ENCODE measurements around the gene PFDN4.

Gene PFDN4

GRCh38 chr20:54200487-54201267 lies 7.2 kb upstream of the PFDN4 start:
- DNase-seq (ENCODE audit: low read depth, low spot score), result no peak

- no peak for DNase-seq (ENCODE audit: low read depth, low spot score)
These were observed 6.5 kb upstream of the PFDN4 start for GRCh38 chr20:54201268-54201846.

- no peak for DNase-seq (ENCODE audit: low read depth, low spot score)
These were observed 4.6 kb upstream of the PFDN4 start for GRCh38 chr20:54203281-54203680.

- no peak for DNase-seq (ENCODE audit: low read depth, low spot score)
These were observed 3.8 kb upstream of the PFDN4 start for GRCh38 chr20:54204063-54204462.

- no peak for DNase-seq (ENCODE audit: low read depth, low spot score)
These were observed 3.4 kb upstream of the PFDN4 start for GRCh38 chr20:54204481-54204880.

- DNase-seq (ENCODE audit: low read depth, low spot score), result no peak
These were observed 2.4 kb upstream of the PFDN4 start for GRCh38 chr20:54205450-54205849.

GRCh38 chr20:54207053-54207742 lies 689 bp upstream of the PFDN4 start:
- no peak for DNase-seq (ENCODE audit: low read depth, low spot score)

GRCh38 chr20:54208548-54209176 lies 775 bp downstream of the PFDN4 start:
- no peak for DNase-seq (ENCODE audit: low read depth, low spot score)

GRCh38 chr20:54209216-54209813 lies 1.4 kb downstream of the PFDN4 start:
- no peak for DNase-seq (ENCODE audit: low read depth, low spot score)

- DNase-seq (ENCODE audit: low read depth, low spot score), result no peak
These were observed 4.3 kb downstream of the PFDN4 start for GRCh38 chr20:54212226-54212625.

- DNase-seq (ENCODE audit: low read depth, low spot score), result no peak
These were observed 5.0 kb downstream of the PFDN4 start for GRCh38 chr20:54212871-54213270.

- DNase-seq (ENCODE audit: low read depth, low spot score), result no peak
These were observed 6.7 kb downstream of the PFDN4 start for GRCh38 chr20:54214566-54214965.

- no peak for DNase-seq (ENCODE audit: low read depth, low spot score)
These were observed 7.4 kb downstream of the PFDN4 start for GRCh38 chr20:54215157-54215789.

- DNase-seq (ENCODE audit: low read depth, low spot score), result no peak
These were observed 9.9 kb downstream of the PFDN4 start for GRCh38 chr20:54217762-54218161.

GRCh38 chr20:54218470-54218869 lies 10.6 kb downstream of the PFDN4 start:
- no peak for DNase-seq (ENCODE audit: low read depth, low spot score)

- no peak for DNase-seq (ENCODE audit: low read depth, low spot score)
These were observed 12.0 kb downstream of the PFDN4 start for GRCh38 chr20:54219751-54220426.

- no peak for DNase-seq (ENCODE audit: low read depth, low spot score)
These were observed 12.8 kb downstream of the PFDN4 start for GRCh38 chr20:54220722-54221121.

GRCh38 chr20:54221353-54221752 lies 13.5 kb downstream of the PFDN4 start:
- no peak for DNase-seq (ENCODE audit: low read depth, low spot score)

GRCh38 chr20:54221996-54222890 lies 14.4 kb downstream of the PFDN4 start:
- no peak for DNase-seq (ENCODE audit: low read depth, low spot score)

GRCh38 chr20:54223285-54223684 lies 15.4 kb downstream of the PFDN4 start:
- no peak for DNase-seq (ENCODE audit: low read depth, low spot score)

Measured in activated naive CD8-positive, alpha-beta T cell treated with anti-CD3 and anti-CD28 coated beads, Interleukin-2, amount 50 U/mL, for 16 hours (primary cell).